ENCODE results near the gene ICAM4. TPM values are rescaled to one million over a fixed set of nuclear protein-coding genes. Genes with fewer than 3 reads are reported as not detected.

Gene ICAM4
- total and polyA plus RNA-seq, 2 of the 8 experiments (the other 6 are each of a cell fraction or from before 2014, with no cell fraction given) = 1.5 to 4.1 TPM

DNA sequence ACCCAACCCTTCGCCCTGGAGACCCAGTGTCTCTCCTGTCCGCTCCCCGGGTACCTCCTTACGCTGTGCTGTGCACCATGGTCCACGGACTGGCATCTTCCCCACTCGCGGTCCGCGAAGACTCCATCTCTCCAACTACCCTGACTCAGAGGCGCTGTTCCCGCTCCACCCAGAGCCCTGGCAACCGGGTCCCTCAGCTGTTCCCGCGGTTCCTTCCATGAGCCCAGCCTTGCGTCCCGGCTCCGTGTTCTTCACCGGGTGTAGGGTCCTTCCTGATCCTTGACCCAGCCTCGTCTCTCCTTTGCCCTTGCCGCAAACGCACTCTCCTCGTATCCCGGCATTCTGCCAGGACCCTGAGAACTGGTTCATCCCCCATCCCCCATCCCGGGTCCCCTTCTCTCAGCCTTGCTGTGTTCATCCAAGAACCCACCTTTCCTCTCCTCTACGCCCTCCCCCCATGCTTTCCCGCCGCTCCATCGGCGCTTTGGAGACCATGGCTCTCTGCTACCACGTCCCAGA, 3.7 kb downstream of the ICAM4 start (continued):
- TF ChIP-seq RBBP5 (IDR thresholded peaks at IDR 0.05; ENCODE audit: borderline replicate concordance, low read depth, low read length) (no peak), JUN (IDR thresholded peaks at IDR 0.05; ENCODE audit: low read depth, low read length) (no peak), KDM4A (IDR thresholded peaks at IDR 0.05; ENCODE audit: low read depth, low read length, severe bottlenecking) (peak; percentile 45), TBP (IDR thresholded peaks at IDR 0.05; ENCODE audit: low read depth, low read length) (no peak), BCL11A (IDR thresholded peaks at IDR 0.05; ENCODE audit: low read depth in 2 of 2, low read length in 2 of 2) (no peak), RNF2 (IDR thresholded peaks at IDR 0.05; ENCODE audit: borderline replicate concordance, low read depth, low read length, missing control alignments, poor library complexity, severe bottlenecking) (peak; percentile 14), SRF (IDR thresholded peaks at IDR 0.05; ENCODE audit: low read depth, low read length) (no peak), TEAD4 (IDR thresholded peaks at IDR 0.05; ENCODE audit: low read depth, low read length) (no peak)
